ENCODE results near the gene MAD1L1.

GRCh38 chr7:2275101-2275500 lies 42.4 kb upstream of the MAD1L1 start:
- TF ChIP-seq POLR2A (IDR thresholded peaks at IDR 0.05): no peak
- no peak for TF ChIP-seq POLR2AphosphoS5 (IDR thresholded peaks at IDR 0.05)
- TF ChIP-seq CTCF (IDR thresholded peaks at IDR 0.05 in 8 of 11, conservative IDR thresholded peaks at IDR 0.05 in 3 of 11): no peak
